Measurements from ENCODE around the gene RPN2.
A peak's percentile ranks its signal among the peaks of the same experiment; 100 is the strongest.

The RPN2 gene

DNA sequence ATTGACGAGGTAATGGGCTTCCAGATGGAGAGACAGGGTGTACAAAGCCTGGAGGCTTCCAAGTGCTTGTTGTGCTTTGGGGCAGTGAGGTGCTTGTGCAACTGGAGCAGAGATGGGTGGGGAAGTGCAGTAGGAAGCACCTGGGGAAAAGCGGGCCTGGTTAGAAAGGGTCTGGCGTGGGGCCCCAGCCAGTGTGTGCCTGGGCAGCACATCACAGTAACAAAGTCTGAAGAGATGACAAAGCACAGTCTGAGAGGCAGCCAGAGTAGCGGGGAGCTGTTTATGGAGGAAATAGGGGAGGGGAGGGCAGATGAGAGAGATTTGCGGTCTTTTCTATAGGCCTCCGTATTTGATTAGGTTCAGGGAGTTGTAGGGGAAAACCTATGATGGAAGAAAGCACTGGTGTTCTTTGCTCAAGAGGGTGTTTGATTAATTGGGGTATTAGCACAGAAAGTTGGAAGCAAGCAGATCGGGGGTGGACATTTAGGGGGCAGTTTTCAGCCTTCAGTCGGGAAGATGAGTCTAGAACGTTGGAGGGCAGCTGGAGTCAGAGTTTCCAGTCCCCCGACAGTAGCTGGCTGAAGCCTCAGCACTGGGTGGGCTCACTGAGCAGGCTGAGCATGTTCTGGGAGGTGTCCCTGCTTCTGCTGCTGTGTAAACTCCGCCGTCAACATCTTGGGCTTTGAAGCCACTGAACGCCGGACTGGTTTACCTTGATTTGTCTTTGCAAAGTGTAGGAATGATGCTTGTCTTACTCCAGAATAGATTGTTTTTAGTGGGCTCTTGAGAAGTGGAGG is 15.7 kb downstream of the RPN2 start:
- Mint-ChIP-seq H3K27ac (peak overlapping the region; percentile 85), H3K4me1 (ENCODE audit: low read depth) (peaks cover 50% of the 10 kb centered on the region), H3K4me3 (no peak overlapping the region), H3K36me3 (ENCODE audit: low read depth) (peaks cover 54% of the 10 kb centered on the region), H3K27me3 (no peaks in the 10 kb centered on the region), H3K9me3 (no peaks in the 10 kb centered on the region)

DNA sequence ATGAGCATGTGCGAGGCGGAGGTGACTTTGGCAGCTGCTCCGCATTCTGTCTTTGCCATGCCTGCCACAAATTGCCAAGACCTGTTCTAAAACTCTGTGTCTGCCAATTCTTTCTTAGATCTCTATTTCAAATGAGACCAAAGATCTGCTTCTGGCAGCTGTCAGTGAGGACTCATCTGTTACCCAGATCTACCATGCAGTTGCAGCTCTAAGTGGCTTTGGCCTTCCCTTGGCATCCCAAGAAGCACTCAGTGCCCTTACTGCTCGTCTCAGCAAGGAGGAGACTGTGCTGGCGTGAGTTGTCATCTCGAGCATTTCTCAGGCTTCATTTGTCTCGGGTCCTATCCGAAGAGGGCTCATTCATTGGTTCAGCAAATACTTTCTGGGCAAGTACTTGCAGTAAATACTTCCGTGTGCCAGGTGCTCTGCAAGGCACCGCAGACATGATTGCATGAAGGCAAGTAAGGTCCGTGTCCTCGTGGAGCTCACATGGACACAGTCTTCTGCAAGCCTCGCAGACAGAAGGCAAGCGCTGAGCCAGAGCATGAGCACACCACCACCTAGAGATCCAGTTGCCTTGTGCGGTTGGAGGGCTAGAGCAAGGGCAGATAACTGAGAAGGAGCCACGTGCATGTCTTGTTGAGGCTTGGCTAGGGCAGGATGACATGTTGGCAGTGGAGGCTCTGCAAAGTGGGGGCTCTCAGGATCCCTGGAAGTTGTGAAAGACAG is 20.0 kb downstream of the RPN2 start:
- Mint-ChIP-seq H3K9me3 (no peaks in the 10 kb centered on the region), H3K27me3 (no peaks in the 10 kb centered on the region), H3K4me3 (no peak overlapping the region), H3K27ac (no peak overlapping the region), H3K36me3 (ENCODE audit: low read depth) (peaks cover 62% of the 10 kb centered on the region), H3K4me1 (ENCODE audit: low read depth) (peaks cover 17% of the 10 kb centered on the region)

DNA sequence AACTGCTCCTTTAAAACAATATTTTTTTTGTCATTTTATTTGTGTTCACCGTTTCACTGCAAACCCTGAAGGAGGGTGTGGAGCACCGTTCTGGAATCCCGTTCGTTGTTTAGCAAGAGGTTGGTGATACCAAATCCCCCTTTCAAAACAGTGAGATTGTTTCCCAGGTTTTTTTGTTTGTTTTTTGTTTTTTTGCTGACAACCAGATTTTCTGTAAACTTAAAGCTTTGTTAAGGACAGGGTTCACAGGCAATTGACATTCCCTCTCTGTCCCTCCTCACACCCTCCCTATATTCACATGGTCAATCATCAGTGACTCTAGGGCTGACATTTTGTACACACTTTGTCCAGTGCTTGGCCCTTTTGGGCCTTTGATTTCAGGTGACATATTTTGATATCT is 21.2 kb downstream of the RPN2 start:
- no peak overlapping the region for H3K27ac Mint-ChIP-seq
- H3K4me3 Mint-ChIP-seq: no peak overlapping the region
- H3K36me3 Mint-ChIP-seq (ENCODE audit: low read depth): peaks cover 73% of the 10 kb centered on the region
- no peaks in the 10 kb centered on the region for H3K27me3 Mint-ChIP-seq
- no peaks in the 10 kb centered on the region for H3K9me3 Mint-ChIP-seq
- peaks cover 4% of the 10 kb centered on the region for H3K4me1 Mint-ChIP-seq (ENCODE audit: low read depth)

DNA sequence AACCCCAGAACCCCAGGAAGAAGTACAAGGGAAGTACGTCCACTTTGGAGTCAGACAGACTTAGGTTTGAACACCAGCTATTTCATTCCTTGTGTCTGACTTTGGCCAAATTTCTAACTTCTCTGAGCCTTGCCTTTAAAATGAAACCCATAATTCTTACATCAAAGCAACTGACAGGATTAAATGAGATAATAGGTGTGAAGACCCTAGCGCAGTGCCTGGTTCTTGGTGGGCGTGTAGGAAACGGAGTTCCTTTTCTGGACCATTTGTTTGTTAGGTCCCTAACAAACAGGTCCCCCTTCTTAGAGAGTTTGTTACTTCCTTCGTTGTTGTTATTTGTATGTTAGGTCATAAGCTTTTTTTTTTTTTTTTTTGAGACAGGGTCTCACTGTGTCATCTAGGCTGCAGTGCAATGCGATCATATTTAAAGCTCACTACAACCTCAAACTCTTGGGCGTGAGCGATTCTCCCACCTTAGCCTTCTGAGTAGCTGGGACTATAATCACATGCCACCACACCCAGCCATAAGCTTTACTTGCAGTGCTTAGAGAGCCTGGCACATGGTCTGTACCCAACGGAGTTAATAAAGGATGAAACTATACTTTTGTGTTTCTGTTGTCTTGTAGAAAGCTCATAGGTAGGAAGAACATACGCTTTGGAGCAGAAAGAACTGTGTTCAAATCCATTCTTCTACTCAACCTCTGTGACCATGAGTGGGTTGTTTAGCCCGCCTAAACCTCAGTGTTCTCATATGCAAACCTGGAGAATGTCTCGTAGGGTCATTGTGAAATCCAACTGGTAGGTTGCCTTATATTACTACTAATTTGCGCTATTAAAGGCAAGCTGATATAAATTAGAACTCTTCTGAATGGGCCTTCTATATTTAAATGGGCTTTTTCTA is 22.0 kb downstream of the RPN2 start:
- H3K27ac Mint-ChIP-seq: no peak overlapping the region
- no peaks in the 10 kb centered on the region for H3K4me1 Mint-ChIP-seq (ENCODE audit: low read depth)
- H3K9me3 Mint-ChIP-seq: no peaks in the 10 kb centered on the region
- no peaks in the 10 kb centered on the region for H3K27me3 Mint-ChIP-seq
- peaks cover 77% of the 10 kb centered on the region for H3K36me3 Mint-ChIP-seq (ENCODE audit: low read depth)
- H3K4me3 Mint-ChIP-seq: no peak overlapping the region

DNA sequence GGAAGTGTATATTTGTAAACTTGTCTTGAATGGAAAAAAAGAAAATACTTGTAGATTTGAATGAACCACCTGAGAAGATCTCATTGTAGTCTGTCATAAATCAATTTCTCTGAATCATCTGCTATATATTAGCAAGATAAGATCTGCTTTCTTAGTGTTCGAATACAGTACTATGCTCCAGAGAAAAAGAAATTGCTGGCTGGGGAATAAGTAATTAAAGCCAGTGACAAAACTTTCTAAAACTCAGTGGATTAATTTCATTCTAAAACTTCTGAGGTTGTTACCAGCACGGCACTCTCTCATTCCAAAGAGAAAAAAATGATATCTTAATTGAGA is 22.7 kb downstream of the RPN2 start:
- H3K27me3 Mint-ChIP-seq: no peaks in the 10 kb centered on the region
- H3K27ac Mint-ChIP-seq: no peak overlapping the region
- no peaks in the 10 kb centered on the region for H3K9me3 Mint-ChIP-seq
- H3K4me1 Mint-ChIP-seq (ENCODE audit: low read depth): no peaks in the 10 kb centered on the region
- H3K4me3 Mint-ChIP-seq: no peak overlapping the region
- H3K36me3 Mint-ChIP-seq (ENCODE audit: low read depth): peaks cover 77% of the 10 kb centered on the region

DNA sequence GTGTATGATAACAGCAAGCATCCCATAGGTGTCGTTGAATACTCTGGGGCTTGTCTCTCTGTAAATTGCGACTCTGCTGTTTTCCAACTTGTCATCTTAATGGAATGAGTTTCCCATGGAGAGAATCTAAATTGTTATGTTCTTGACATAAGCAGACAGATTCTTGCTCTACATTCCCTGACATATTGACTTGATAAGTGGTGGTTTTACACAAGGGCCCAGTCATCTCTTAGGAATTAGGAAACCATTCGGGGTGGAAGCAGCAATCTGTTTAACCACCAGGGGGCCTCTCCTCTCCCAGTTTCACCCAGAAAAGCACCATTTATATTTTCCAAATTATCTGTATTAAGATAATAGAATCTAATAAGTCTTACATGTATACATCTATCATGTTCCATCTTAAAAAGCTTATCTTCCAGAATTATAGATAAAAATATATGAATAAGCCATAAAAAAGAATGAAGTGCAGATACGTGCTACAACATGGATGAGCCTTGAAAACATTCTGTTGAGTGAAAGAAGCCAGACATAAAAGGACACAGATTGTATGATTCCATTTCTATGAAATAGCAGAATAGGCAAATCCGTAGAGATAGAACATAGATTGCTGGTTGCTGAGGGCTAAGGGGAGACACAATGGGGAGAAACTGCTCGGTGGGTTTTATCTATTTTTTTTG is 23.3 kb downstream of the RPN2 start:
- Mint-ChIP-seq H3K36me3 (ENCODE audit: low read depth) (peaks cover 82% of the 10 kb centered on the region), H3K27ac (no peak overlapping the region), H3K27me3 (no peaks in the 10 kb centered on the region), H3K9me3 (no peaks in the 10 kb centered on the region), H3K4me3 (no peak overlapping the region), H3K4me1 (ENCODE audit: low read depth) (no peaks in the 10 kb centered on the region)

GRCh38 chr20:37204056-37204455 is 24.9 kb downstream of the RPN2 start:
- Mint-ChIP-seq H3K27ac (peak overlapping the region; percentile 26), H3K27me3 (no peaks in the 10 kb centered on the region), H3K4me3 (no peak overlapping the region), H3K4me1 (ENCODE audit: low read depth) (no peaks in the 10 kb centered on the region), H3K9me3 (no peaks in the 10 kb centered on the region), H3K36me3 (ENCODE audit: low read depth) (peaks cover 85% of the 10 kb centered on the region)

GRCh38 chr20:37205130-37205529 is 26.0 kb downstream of the RPN2 start:
- Mint-ChIP-seq H3K4me3 (no peak overlapping the region), H3K9me3 (no peaks in the 10 kb centered on the region), H3K36me3 (ENCODE audit: low read depth) (peaks cover 84% of the 10 kb centered on the region), H3K27ac (no peak overlapping the region), H3K27me3 (no peaks in the 10 kb centered on the region), H3K4me1 (ENCODE audit: low read depth) (no peaks in the 10 kb centered on the region)

DNA sequence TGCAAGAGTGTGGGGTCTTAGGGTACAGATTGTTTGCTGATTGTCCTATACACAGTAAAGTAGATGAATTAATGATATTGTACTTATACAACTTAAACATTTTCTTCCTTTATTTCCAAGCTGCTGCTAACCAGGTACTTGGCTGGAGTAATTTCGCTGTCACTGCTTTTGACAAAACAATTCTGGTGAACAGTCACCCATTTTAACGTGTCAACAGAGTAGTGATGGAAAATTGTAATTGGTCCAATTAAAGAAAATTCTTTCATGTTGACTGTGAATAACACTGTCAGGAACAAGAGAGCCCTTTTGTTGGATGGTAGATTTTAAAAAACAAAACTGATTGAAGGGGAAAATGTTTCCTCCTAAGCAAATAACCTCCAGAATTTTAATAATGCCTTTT is 26.7 kb downstream of the RPN2 start:
- no peaks in the 10 kb centered on the region for H3K4me1 Mint-ChIP-seq (ENCODE audit: low read depth)
- H3K27ac Mint-ChIP-seq: no peak overlapping the region
- no peaks in the 10 kb centered on the region for H3K9me3 Mint-ChIP-seq
- peaks cover 77% of the 10 kb centered on the region for H3K36me3 Mint-ChIP-seq (ENCODE audit: low read depth)
- H3K27me3 Mint-ChIP-seq: no peaks in the 10 kb centered on the region
- H3K4me3 Mint-ChIP-seq: no peak overlapping the region

DNA sequence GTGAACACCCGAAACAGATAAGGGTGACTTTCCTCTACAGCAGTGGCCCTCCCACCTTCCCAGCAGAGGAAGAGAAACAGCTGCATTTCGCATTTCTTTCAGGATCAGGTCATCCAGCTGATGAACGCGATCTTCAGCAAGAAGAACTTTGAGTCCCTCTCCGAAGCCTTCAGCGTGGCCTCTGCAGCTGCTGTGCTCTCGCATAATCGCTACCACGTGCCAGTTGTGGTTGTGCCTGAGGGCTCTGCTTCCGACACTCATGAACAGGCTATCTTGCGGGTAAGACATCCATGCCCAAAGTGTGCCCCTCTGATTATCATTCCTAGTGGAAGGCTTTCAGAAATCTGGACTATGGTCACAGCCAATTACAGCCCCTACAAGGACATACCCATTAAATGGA is 28.0 kb downstream of the RPN2 start:
- Mint-ChIP-seq H3K36me3 (ENCODE audit: low read depth) (peaks cover 64% of the 10 kb centered on the region), H3K4me1 (ENCODE audit: low read depth) (no peaks in the 10 kb centered on the region), H3K9me3 (no peaks in the 10 kb centered on the region), H3K27ac (no peak overlapping the region), H3K4me3 (no peak overlapping the region), H3K27me3 (no peaks in the 10 kb centered on the region)

DNA sequence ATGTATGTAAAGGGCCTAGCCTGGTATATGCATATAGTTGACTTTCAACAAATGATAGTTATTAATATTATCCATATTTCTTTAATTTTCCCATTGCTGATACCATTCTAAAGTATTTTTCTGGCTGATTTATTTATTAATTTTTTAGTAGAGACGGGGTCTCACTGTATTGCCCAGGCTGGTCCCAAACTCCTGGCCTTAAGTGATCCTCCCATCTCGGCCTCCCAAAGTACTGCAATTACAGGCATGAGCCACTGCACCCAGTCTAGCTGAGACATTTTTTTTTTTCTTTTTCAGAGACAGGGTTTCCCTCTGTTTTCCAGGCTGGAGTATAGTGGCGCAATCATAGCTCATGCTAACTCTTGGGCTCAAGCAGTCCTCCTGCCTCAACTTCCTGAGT is 30.1 kb downstream of the RPN2 start:
- Mint-ChIP-seq H3K4me3 (no peak overlapping the region), H3K9me3 (no peaks in the 10 kb centered on the region), H3K36me3 (ENCODE audit: low read depth) (peaks cover 65% of the 10 kb centered on the region), H3K27me3 (no peaks in the 10 kb centered on the region), H3K4me1 (ENCODE audit: low read depth) (no peaks in the 10 kb centered on the region), H3K27ac (no peak overlapping the region)

- H3K27me3 Mint-ChIP-seq: no peaks in the 10 kb centered on the region
- no peaks in the 10 kb centered on the region for H3K4me1 Mint-ChIP-seq (ENCODE audit: low read depth)
- no peaks in the 10 kb centered on the region for H3K9me3 Mint-ChIP-seq
- H3K27ac Mint-ChIP-seq: no peak overlapping the region
- H3K36me3 Mint-ChIP-seq (ENCODE audit: low read depth): peaks cover 65% of the 10 kb centered on the region
- no peak overlapping the region for H3K4me3 Mint-ChIP-seq
Measured at GRCh38 chr20:37209661-37210314, 30.7 kb downstream of the RPN2 start.

- Mint-ChIP-seq H3K36me3 (ENCODE audit: low read depth) (peaks cover 67% of the 10 kb centered on the region), H3K27me3 (no peaks in the 10 kb centered on the region), H3K4me1 (ENCODE audit: low read depth) (peaks cover 8% of the 10 kb centered on the region), H3K4me3 (no peak overlapping the region), H3K9me3 (no peaks in the 10 kb centered on the region), H3K27ac (no peak overlapping the region)
Measured at GRCh38 chr20:37218441-37218840, 39.3 kb downstream of the RPN2 start.

DNA sequence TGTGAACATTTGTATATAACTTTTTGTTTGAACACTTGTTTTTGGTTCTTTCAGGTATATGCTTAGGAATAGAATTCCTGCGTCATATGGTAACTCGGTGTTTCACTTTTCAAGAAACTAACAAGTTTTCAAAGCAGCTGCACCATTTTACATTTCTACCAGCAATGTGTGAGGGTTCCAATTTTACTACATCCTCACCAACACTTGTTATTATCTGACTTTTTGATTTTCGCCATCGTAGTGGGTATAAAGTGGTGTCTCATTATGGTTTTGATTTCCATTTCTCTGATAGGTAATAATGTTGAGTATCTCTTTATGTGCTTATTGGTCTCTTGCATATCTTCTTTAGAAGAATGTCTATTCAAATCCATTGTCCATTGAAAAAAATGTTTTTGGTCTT is 39.8 kb downstream of the RPN2 start:
- no peaks in the 10 kb centered on the region for H3K27me3 Mint-ChIP-seq
- H3K36me3 Mint-ChIP-seq (ENCODE audit: low read depth): peaks cover 67% of the 10 kb centered on the region
- no peaks in the 10 kb centered on the region for H3K9me3 Mint-ChIP-seq
- H3K27ac Mint-ChIP-seq: no peak overlapping the region
- no peak overlapping the region for H3K4me3 Mint-ChIP-seq
- H3K4me1 Mint-ChIP-seq (ENCODE audit: low read depth): peaks cover 8% of the 10 kb centered on the region
